Gastrocnemius medialis (tissue), 4 donors: ENCODE data around the gene ZNF423.

Experiments
- POLR2A ChIP-seq, 2 donors: fragments of 450-650 bp; IDR thresholded peaks; one replicate each; pipeline ENCODE4 v1.6.1; 2017; ENCODE audit warnings: antibody characterized with exemption in 2 of 2, mild to moderate bottlenecking in 2 of 2, moderate library complexity in 2 of 2
- TF ChIP-seq, protein P1 (sequence below), 5 experiments: fragments of 450-650 bp in 3 of 5; fragments of 200-600 bp in 2 of 5; sonication (generic) in 2 of 5; IDR thresholded peaks in 4 of 5; conservative IDR thresholded peaks in 1 of 5; 1 replicate in 4 of 5; 2 replicates in 1 of 5; pipeline ENCODE4 v1.5.1; 2016 to 2019; ENCODE audit warnings: antibody characterized with exemption in 5 of 5, mild to moderate bottlenecking in 3 of 5, moderate library complexity in 3 of 5

DNA sequence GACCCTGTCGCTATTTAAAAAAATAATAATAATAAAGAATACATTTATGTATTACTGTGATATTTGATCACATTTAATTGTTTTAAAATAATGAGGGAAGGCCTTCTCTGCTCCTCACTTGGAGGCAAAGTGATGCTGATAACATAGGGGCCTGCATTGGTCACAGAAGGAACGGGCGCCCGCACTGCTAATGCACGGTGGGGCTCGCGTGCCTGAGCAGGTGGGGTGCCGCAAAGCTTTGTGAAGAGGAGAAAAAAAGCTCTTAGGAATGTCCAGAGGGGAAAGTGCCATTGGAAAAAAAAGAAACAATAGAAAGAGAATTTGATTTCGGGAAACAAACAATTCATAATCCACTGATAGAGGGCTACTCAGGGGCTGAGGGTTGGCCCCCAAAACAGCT is 143.8 kb downstream of the ZNF423 start:
- TF ChIP-seq, protein P1, sequence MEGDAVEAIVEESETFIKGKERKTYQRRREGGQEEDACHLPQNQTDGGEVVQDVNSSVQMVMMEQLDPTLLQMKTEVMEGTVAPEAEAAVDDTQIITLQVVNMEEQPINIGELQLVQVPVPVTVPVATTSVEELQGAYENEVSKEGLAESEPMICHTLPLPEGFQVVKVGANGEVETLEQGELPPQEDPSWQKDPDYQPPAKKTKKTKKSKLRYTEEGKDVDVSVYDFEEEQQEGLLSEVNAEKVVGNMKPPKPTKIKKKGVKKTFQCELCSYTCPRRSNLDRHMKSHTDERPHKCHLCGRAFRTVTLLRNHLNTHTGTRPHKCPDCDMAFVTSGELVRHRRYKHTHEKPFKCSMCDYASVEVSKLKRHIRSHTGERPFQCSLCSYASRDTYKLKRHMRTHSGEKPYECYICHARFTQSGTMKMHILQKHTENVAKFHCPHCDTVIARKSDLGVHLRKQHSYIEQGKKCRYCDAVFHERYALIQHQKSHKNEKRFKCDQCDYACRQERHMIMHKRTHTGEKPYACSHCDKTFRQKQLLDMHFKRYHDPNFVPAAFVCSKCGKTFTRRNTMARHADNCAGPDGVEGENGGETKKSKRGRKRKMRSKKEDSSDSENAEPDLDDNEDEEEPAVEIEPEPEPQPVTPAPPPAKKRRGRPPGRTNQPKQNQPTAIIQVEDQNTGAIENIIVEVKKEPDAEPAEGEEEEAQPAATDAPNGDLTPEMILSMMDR (IDR thresholded peaks at IDR 0.05 in 4 of 5, conservative IDR thresholded peaks at IDR 0.05 in 1 of 5) = no peak
- no peak for TF ChIP-seq POLR2A (IDR thresholded peaks at IDR 0.05)
